Fibroblast of skin of left biceps (primary cell): Measurements from ENCODE around the gene HIVEP3.
A peak's percentile ranks its signal among the peaks of the same experiment; 100 is the strongest.

Experiments used
- DNase-seq, 2 experiments: peaks; one replicate each; pipeline ENCODE4 v3.0.0-alpha.2; 2013; ENCODE audit warnings: low read depth in 2 of 2

HIVEP3 gene

GRCh38 chr1:41583658-41584547 is 334.8 kb downstream of the HIVEP3 start:
- no peak for DNase-seq

- DNase-seq, result no peak
Observed at GRCh38 chr1:41582851-41583657, 335.7 kb downstream of the HIVEP3 start.

GRCh38 chr1:41582351-41582750 is 336.4 kb downstream of the HIVEP3 start:
- DNase-seq, result no peak

- DNase-seq, result no peak
Observed at GRCh38 chr1:41582004-41582325, 336.8 kb downstream of the HIVEP3 start.

GRCh38 chr1:41581216-41582003 is 337.3 kb downstream of the HIVEP3 start:
- no peak for DNase-seq

GRCh38 chr1:41580520-41581172 is 338.1 kb downstream of the HIVEP3 start:
- no peak for DNase-seq

- no peak for DNase-seq
Observed at GRCh38 chr1:41580021-41580420, 338.7 kb downstream of the HIVEP3 start.

- DNase-seq, result no peak
Observed at GRCh38 chr1:41578712-41579335, 339.9 kb downstream of the HIVEP3 start.

GRCh38 chr1:41576620-41577019 is 342.1 kb downstream of the HIVEP3 start:
- DNase-seq, result peak; percentile 6 to 23

GRCh38 chr1:41576206-41576605 is 342.5 kb downstream of the HIVEP3 start:
- DNase-seq, result no peak

GRCh38 chr1:41574842-41575241 is 343.9 kb downstream of the HIVEP3 start:
- no peak for DNase-seq

- peak; percentile 53 to 62 for DNase-seq
Observed at GRCh38 chr1:41573785-41574713, 344.7 kb downstream of the HIVEP3 start.

- DNase-seq, result no peak
Observed at GRCh38 chr1:41573194-41573593, 345.5 kb downstream of the HIVEP3 start.

GRCh38 chr1:41572224-41572623 is 346.5 kb downstream of the HIVEP3 start:
- no peak for DNase-seq

GRCh38 chr1:41571041-41571440 is 347.7 kb downstream of the HIVEP3 start:
- no peak for DNase-seq

- DNase-seq, result no peak
Observed at GRCh38 chr1:41568204-41568603, 350.5 kb downstream of the HIVEP3 start.

- no peak for DNase-seq
Observed at GRCh38 chr1:41566969-41567368, 351.8 kb downstream of the HIVEP3 start.

GRCh38 chr1:41566274-41566885 is 352.3 kb downstream of the HIVEP3 start:
- DNase-seq, result no peak

GRCh38 chr1:41564741-41565475 is 353.8 kb downstream of the HIVEP3 start:
- DNase-seq, result no peak
